Measurements from ENCODE around the gene ATP6V1B1.

ATP6V1B1 gene

GRCh38 chr2:70921031-70921430 is 14.7 kb upstream of the ATP6V1B1 start:
- TF ChIP-seq CTCF (IDR thresholded peaks at IDR 0.05; ENCODE audit: insufficient read depth, low read depth, low read length, missing control alignments) = no peak
- no peak for DNase-seq (ENCODE audit: low read depth)
- no peak overlapping the region for H3K4me3 ChIP-seq (ENCODE audit: low read length)

DNA sequence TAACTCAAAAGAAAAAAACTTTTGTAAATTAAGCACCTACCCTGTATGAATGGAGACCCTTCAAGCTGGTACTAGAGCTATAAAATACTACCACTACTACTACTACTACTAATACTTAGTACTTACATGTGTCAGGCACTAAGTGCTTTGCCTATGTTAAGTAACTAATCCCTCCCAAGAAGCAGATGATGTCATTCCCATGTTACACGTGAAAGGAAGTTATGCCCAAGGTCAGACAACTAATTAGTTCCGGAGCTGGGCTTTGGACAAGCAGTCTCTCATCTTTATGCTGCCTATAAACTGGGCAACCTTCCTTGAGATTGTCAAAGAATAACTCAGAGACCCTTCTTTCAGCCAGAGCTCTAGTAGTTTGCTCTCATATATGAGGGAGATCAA is 13.9 kb upstream of the ATP6V1B1 start:
- DNase-seq (ENCODE audit: low read depth) = no peak
- no peak overlapping the region for H3K4me3 ChIP-seq (ENCODE audit: low read length)
- TF ChIP-seq CTCF (IDR thresholded peaks at IDR 0.05; ENCODE audit: insufficient read depth, low read depth, low read length, missing control alignments) = no peak

DNA sequence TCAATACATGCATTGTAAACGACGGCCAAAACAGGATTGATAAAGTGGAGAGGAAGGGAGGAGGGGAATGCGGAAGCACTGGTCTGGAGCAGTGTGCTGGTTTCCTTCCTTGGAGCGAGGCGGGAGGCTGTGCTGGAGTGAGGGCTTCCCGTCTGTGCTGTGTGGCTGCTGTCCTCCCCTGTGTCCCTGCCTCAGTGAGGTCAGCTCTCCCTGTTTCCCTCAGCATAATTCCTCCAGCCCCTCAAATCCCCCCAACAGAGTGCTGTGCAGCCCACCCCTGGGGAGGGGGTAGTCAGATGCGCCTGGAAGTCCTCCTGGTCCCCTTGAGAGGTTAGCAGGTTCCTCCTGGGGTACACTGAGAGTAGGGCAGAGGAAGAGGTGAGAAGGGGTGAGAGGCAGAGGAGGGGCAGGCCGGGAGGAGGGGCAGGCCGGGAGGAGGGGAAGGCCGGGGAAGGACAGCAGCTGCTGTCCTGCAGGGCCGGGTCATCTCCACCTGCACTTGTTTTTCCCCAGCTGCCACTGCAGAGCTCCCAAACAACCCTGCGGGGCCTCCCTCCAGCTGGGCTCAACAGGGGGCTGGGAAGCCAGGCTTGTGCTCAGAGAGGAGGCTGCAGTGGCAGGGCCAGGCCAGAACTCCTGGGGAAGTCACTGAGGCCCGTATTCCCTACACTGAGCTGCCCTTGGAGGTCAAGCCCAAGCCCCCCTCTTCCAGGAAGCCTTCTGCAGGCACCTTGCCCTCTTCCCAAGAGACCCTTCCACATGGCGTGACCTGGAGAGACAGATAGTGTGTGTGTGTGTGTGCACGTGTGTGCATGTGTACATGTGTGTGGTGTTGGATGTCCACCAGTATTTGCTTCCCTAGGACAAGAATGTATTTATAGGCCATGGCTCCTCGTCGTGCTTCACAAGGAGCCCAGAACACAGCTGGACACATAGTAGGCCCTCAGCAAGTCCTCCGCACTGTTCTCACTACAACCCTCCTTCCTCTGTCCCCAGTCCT is 13.2 kb upstream of the ATP6V1B1 start:
- DNase-seq (ENCODE audit: low read depth) = no peak
- H3K4me3 ChIP-seq (ENCODE audit: low read length) = no peak overlapping the region
- no peak for TF ChIP-seq CTCF (IDR thresholded peaks at IDR 0.05; ENCODE audit: insufficient read depth, low read depth, low read length, missing control alignments)

DNA sequence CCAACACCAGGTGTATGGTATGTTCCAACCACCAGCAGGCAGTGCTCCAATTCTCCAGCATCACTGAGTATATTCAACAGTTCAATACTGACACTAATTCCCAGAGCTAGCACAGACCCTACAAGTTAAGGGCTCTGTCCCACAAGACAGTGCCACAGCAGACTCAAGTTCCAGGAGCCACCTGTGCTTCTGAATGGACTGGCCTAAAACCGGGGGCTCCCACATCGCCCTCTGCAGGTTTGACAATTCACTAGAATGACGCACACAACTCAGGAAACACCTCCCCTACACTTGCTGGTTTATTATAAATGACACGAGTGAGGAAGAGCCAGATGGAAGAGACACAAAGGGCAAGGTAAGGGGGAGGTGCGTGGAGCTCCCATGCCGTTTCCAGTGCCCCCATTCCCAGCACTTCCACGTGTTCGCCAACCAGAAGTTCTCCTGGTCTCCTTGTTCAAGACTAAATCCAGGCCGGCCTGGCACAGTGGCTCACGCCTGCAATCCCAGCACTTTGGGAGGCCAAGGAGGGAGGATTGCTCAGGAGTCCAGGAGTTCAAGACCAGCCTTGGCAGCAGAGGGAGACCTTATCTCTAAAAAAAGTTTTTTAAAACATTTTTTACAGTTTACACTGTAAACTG is 12.2 kb upstream of the ATP6V1B1 start:
- no peak overlapping the region for H3K4me3 ChIP-seq (ENCODE audit: low read length)
- no peak for TF ChIP-seq CTCF (IDR thresholded peaks at IDR 0.05; ENCODE audit: insufficient read depth, low read depth, low read length, missing control alignments)
- no peak for DNase-seq (ENCODE audit: low read depth)

DNA sequence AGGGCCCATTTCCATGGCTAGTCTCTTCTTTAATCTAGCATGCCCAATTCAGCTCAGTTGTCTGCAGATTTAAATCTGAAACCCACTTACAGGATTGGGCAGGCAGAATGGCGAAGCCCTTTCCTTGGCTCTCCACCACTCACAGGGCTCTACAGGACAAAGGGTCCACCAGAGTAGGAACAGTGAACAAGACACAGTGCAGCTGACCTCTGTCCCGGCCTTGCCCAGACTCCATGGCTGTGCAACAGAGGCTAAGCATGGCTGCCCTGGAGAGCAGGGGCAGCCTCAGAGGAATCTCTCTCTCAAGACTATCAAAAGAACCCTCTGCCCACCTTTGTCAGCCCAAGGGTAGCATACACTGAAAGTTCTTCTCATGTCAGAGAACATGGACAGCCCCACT is 9.7 kb upstream of the ATP6V1B1 start:
- no peak for DNase-seq (ENCODE audit: low read depth)
- no peak overlapping the region for H3K4me3 ChIP-seq (ENCODE audit: low read length)
- no peak for TF ChIP-seq CTCF (IDR thresholded peaks at IDR 0.05; ENCODE audit: insufficient read depth, low read depth, low read length, missing control alignments)

- H3K4me3 ChIP-seq (ENCODE audit: low read length) = no peak overlapping the region
- no peak for TF ChIP-seq CTCF (IDR thresholded peaks at IDR 0.05; ENCODE audit: insufficient read depth, low read depth, low read length, missing control alignments)
- no peak for DNase-seq (ENCODE audit: low read depth)
Observed at GRCh38 chr2:70927138-70927537, 8.6 kb upstream of the ATP6V1B1 start.

All from epithelial cell of esophagus (primary cell).